Osteocyte (in vitro differentiated cells): ENCODE results near the gene DDO. TPM values are rescaled to one million over a fixed set of nuclear protein-coding genes. Genes with fewer than 3 reads are reported as not detected.

ENCODE experiments used
- DNase-seq: peaks from one replicate; pipeline ENCODE4 v3.0.0; 2021; ENCODE audit warnings: mixed read lengths; ENCODE audit not compliant: unreplicated experiment; ENCODE audit errors: extremely low spot score
- H3K27ac Mint-ChIP-seq: one replicate; pipeline ENCODE4 v1.8.0; 2021; ENCODE audit warnings: mild to moderate bottlenecking, mixed read lengths; ENCODE audit not compliant: unreplicated experiment
- H3K27me3 Mint-ChIP-seq: one replicate; pipeline ENCODE4 v1.8.0; 2021; ENCODE audit warnings: mixed read lengths; ENCODE audit not compliant: unreplicated experiment
- H3K36me3 Mint-ChIP-seq: one replicate; pipeline ENCODE4 v1.8.0; 2021; ENCODE audit warnings: mixed read lengths; ENCODE audit not compliant: unreplicated experiment
- H3K4me1 Mint-ChIP-seq: one replicate; pipeline ENCODE4 v1.8.0; 2021; ENCODE audit warnings: mixed read lengths; ENCODE audit not compliant: unreplicated experiment
- H3K4me3 Mint-ChIP-seq: one replicate; pipeline ENCODE4 v1.8.0; 2021; ENCODE audit warnings: mild to moderate bottlenecking, moderate library complexity, mixed read lengths; ENCODE audit not compliant: unreplicated experiment
- H3K9me3 Mint-ChIP-seq: one replicate; pipeline ENCODE4 v1.8.0; 2021; ENCODE audit warnings: mixed read lengths; ENCODE audit not compliant: unreplicated experiment
- CTCF ChIP-seq: fragments of 200-600 bp; sonication (generic); IDR thresholded peaks from 2 replicates; pipeline ENCODE4 v1.5.0; 2021; ENCODE audit warnings: antibody characterized with exemption, mild to moderate bottlenecking, moderate library complexity
- total RNA-seq: library from RNA; stranded (reverse); gene quantifications from 2 replicates; pipeline ENCODE4 v1.2.1, GENCODE V29; 2021

DDO gene
- total RNA-seq, 1 donor from 2014 or later: not detected

- H3K27me3 Mint-ChIP-seq: peaks cover 19% of the 10 kb centered on the region
- no peak overlapping the region for H3K4me3 Mint-ChIP-seq
Measured at GRCh38 chr6:110446405-110446804, 31.0 kb upstream of the DDO start.

GRCh38 chr6:110440026-110440425, 24.7 kb upstream of the DDO start:
- H3K36me3 Mint-ChIP-seq: no peaks in the 10 kb centered on the region
- TF ChIP-seq CTCF: no peak

More at GRCh38 chr6:110446405-110446804, 31.0 kb upstream of the DDO start:
- H3K4me1 Mint-ChIP-seq: no peaks in the 10 kb centered on the region
- no peak for DNase-seq
- H3K27ac Mint-ChIP-seq: no peak overlapping the region
- TF ChIP-seq CTCF: no peak
- no peaks in the 10 kb centered on the region for H3K36me3 Mint-ChIP-seq
- no peaks in the 10 kb centered on the region for H3K9me3 Mint-ChIP-seq

GRCh38 chr6:110439356-110439755, 24.0 kb upstream of the DDO start:
- no peaks in the 10 kb centered on the region for H3K4me1 Mint-ChIP-seq
- H3K27ac Mint-ChIP-seq: no peak overlapping the region
- H3K4me3 Mint-ChIP-seq: no peak overlapping the region
- H3K27me3 Mint-ChIP-seq: peaks cover 14% of the 10 kb centered on the region
- TF ChIP-seq CTCF: no peak
- H3K9me3 Mint-ChIP-seq: peaks cover 7% of the 10 kb centered on the region
- no peaks in the 10 kb centered on the region for H3K36me3 Mint-ChIP-seq
- DNase-seq: no peak

More at GRCh38 chr6:110440026-110440425, 24.7 kb upstream of the DDO start:
- no peak for DNase-seq
- H3K4me3 Mint-ChIP-seq: no peak overlapping the region
- H3K27me3 Mint-ChIP-seq: peaks cover 17% of the 10 kb centered on the region
- H3K27ac Mint-ChIP-seq: no peak overlapping the region
- no peaks in the 10 kb centered on the region for H3K4me1 Mint-ChIP-seq
- peaks cover 6% of the 10 kb centered on the region for H3K9me3 Mint-ChIP-seq

GRCh38 chr6:110434961-110435602, 19.7 kb upstream of the DDO start:
- peaks cover 12% of the 10 kb centered on the region for H3K27me3 Mint-ChIP-seq
- no peak overlapping the region for H3K4me3 Mint-ChIP-seq
- H3K36me3 Mint-ChIP-seq: no peaks in the 10 kb centered on the region
- TF ChIP-seq CTCF: no peak
- no peak for DNase-seq
- H3K9me3 Mint-ChIP-seq: peaks cover 7% of the 10 kb centered on the region
- H3K27ac Mint-ChIP-seq: no peak overlapping the region
- H3K4me1 Mint-ChIP-seq: no peaks in the 10 kb centered on the region

- H3K36me3 Mint-ChIP-seq: no peaks in the 10 kb centered on the region
- no peak overlapping the region for H3K27ac Mint-ChIP-seq
- no peak for TF ChIP-seq CTCF
- peaks cover 20% of the 10 kb centered on the region for H3K27me3 Mint-ChIP-seq
- H3K4me1 Mint-ChIP-seq: no peaks in the 10 kb centered on the region
- H3K9me3 Mint-ChIP-seq: peaks cover 7% of the 10 kb centered on the region
- DNase-seq: no peak
- H3K4me3 Mint-ChIP-seq: no peak overlapping the region
Measured at GRCh38 chr6:110432285-110432900, 17.0 kb upstream of the DDO start.
